Stimulated activated CD8-positive, alpha-beta memory T cell treated with anti-CD3 and anti-CD28 coated beads, Interleukin-12 subunit alpha, Interleukin-12 subunit beta, amount 100 ng/mL, for 4 hours (primary cell): Measurements from ENCODE around the gene LILRA2.
"Not testable (repeated sequence)": the region's sequence is repeated elsewhere in the genome, so short reads cannot be mapped to it uniquely, and the experiment has no call there.

Experiments
- DNase-seq: peaks from one replicate; pipeline ENCODE4 v3.0.0-alpha.2; 2020; ENCODE audit warnings: low read depth

The LILRA2 gene

GRCh38 chr19:54571715-54572615, 1.6 kb upstream of the LILRA2 start:
- DNase-seq: not testable (repeated sequence)

- DNase-seq: no peak
Observed at GRCh38 chr19:54572696-54573311, 786 bp upstream of the LILRA2 start.

GRCh38 chr19:54574051-54574450, 461 bp downstream of the LILRA2 start:
- DNase-seq: no peak

GRCh38 chr19:54574527-54575056, 1.0 kb downstream of the LILRA2 start:
- no peak for DNase-seq

- DNase-seq: not testable (repeated sequence)
Observed at GRCh38 chr19:54575205-54575604, 1.6 kb downstream of the LILRA2 start.

GRCh38 chr19:54576411-54576976, 2.9 kb downstream of the LILRA2 start:
- no peak for DNase-seq

GRCh38 chr19:54577334-54577733, 3.7 kb downstream of the LILRA2 start:
- no peak for DNase-seq

GRCh38 chr19:54578268-54578667, 4.7 kb downstream of the LILRA2 start:
- DNase-seq: not testable (repeated sequence)

GRCh38 chr19:54586397-54586796, 12.8 kb downstream of the LILRA2 start:
- DNase-seq: no peak

GRCh38 chr19:54587026-54587425, 13.4 kb downstream of the LILRA2 start:
- no peak for DNase-seq

GRCh38 chr19:54593445-54593844, 19.9 kb downstream of the LILRA2 start, which contains the start of gene LILRA1:
Gene LILRA1 (plus strand): TSS chr19:54593632. CDS start chr19:54594245, 613 bp downstream.
- DNase-seq: not testable (repeated sequence)

GRCh38 chr19:54593931-54594626, 20.5 kb downstream of the LILRA2 start:
- DNase-seq: not testable (repeated sequence)

- no peak for DNase-seq
Observed at GRCh38 chr19:54594737-54595136, 21.1 kb downstream of the LILRA2 start.

GRCh38 chr19:54595680-54596436, 22.3 kb downstream of the LILRA2 start:
- DNase-seq: not testable (repeated sequence)

GRCh38 chr19:54600212-54600611, 26.6 kb downstream of the LILRA2 start:
- no peak for DNase-seq

- DNase-seq: no peak
Observed at GRCh38 chr19:54606230-54606629, 32.6 kb downstream of the LILRA2 start.

- DNase-seq: no peak
Observed at GRCh38 chr19:54606891-54607784, 33.5 kb downstream of the LILRA2 start.

- no peak for DNase-seq
Observed at GRCh38 chr19:54607785-54608150, 34.2 kb downstream of the LILRA2 start.

GRCh38 chr19:54608205-54608604, 34.6 kb downstream of the LILRA2 start:
- no peak for DNase-seq

GRCh38 chr19:54608792-54609191, 35.2 kb downstream of the LILRA2 start:
- no peak for DNase-seq
